SK-N-SH treated with all-trans-retinoic acid at 6 μM for 48 hours (cell line): Measurements from ENCODE around the gene C13orf42.

Experiments
- BACH2 ChIP-seq: fragments of 250-450 bp; sonication (Bioruptor Pico); IDR thresholded peaks from 2 replicates; pipeline ENCODE4 v1.9.0; 2021; ENCODE audit warnings: mild to moderate bottlenecking, borderline replicate concordance
- GLIS3 ChIP-seq: fragments of 250-450 bp; sonication (Bioruptor Pico); IDR thresholded peaks from 2 replicates; pipeline ENCODE4 v1.5.0; 2020; ENCODE audit warnings: mild to moderate bottlenecking, moderate library complexity
- RARB ChIP-seq: fragments of 250-450 bp; sonication (Bioruptor Pico); IDR thresholded peaks from 2 replicates; pipeline ENCODE4 v1.8.0; 2021; ENCODE audit warnings: mild to moderate bottlenecking, moderate library complexity
- TCF4 ChIP-seq: fragments of 250-450 bp; sonication (Bioruptor Pico); IDR thresholded peaks from 2 replicates; pipeline ENCODE4 v1.8.0; 2021; ENCODE audit warnings: mild to moderate bottlenecking, moderate library complexity, borderline replicate concordance
- ZFP3 ChIP-seq: fragments of 250-450 bp; sonication (Bioruptor Pico); IDR thresholded peaks from 2 replicates; pipeline ENCODE4 v1.5.0; 2020; ENCODE audit warnings: mild to moderate bottlenecking, moderate library complexity
- ZFP30 ChIP-seq: fragments of 450-650 bp; formaldehyde crosslinking; IDR thresholded peaks from 2 replicates; pipeline ENCODE4 v1.5.0; 2022; ENCODE audit warnings: mild to moderate bottlenecking, moderate library complexity
- ZNF70 ChIP-seq: fragments of 450-650 bp; formaldehyde crosslinking; IDR thresholded peaks from 2 replicates; pipeline ENCODE4 v1.5.0; 2020; ENCODE audit warnings: mild to moderate bottlenecking, moderate library complexity
- ZNF8 ChIP-seq: fragments of 450-650 bp; formaldehyde crosslinking; IDR thresholded peaks from 2 replicates; pipeline ENCODE4 v1.5.0; 2020; ENCODE audit warnings: mild to moderate bottlenecking, moderate library complexity
- TF ChIP-seq, protein P1 (sequence below): fragments of 250-450 bp; sonication (Bioruptor Pico); IDR thresholded peaks from 2 replicates; pipeline ENCODE4 v1.8.0; 2020; ENCODE audit warnings: mild to moderate bottlenecking, moderate library complexity, borderline replicate concordance
- TF ChIP-seq, protein P2 (sequence below): fragments of 250-450 bp; sonication (Bioruptor Pico); IDR thresholded peaks from 2 replicates; pipeline ENCODE4 v1.5.1; 2021; ENCODE audit warnings: mild to moderate bottlenecking, moderate library complexity

DNA sequence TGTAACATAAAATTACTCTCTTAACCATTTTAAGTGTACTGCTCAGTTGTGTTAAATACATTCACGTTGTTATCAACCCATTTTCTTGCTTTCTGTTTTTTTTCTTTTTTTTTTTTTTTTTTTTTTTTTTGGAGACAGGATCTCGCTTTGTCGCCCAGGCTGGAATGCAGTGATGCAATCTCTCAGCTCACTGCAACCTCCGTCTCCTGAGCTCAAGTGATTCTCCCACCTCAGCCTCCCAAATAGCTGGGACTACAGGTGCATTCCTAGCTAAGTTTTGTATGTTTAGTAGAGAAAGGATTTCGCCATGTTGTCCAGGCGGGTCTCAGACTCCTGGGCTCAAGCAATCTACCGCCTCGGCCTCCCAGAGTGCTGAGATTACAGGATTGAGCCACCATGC lies 42.5 kb upstream of the C13orf42 start:
- TF ChIP-seq, protein P1, sequence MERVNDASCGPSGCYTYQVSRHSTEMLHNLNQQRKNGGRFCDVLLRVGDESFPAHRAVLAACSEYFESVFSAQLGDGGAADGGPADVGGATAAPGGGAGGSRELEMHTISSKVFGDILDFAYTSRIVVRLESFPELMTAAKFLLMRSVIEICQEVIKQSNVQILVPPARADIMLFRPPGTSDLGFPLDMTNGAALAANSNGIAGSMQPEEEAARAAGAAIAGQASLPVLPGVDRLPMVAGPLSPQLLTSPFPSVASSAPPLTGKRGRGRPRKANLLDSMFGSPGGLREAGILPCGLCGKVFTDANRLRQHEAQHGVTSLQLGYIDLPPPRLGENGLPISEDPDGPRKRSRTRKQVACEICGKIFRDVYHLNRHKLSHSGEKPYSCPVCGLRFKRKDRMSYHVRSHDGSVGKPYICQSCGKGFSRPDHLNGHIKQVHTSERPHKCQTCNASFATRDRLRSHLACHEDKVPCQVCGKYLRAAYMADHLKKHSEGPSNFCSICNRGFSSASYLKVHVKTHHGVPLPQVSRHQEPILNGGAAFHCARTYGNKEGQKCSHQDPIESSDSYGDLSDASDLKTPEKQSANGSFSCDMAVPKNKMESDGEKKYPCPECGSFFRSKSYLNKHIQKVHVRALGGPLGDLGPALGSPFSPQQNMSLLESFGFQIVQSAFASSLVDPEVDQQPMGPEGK (CRISPR knock-in tag): no peak
- TF ChIP-seq TCF4 (CRISPR knock-in tag): no peak
- TF ChIP-seq ZNF8: no peak
- TF ChIP-seq RARB (CRISPR knock-in tag): no peak
- no peak for TF ChIP-seq ZFP30
- TF ChIP-seq ZFP3 (CRISPR knock-in tag): no peak
- TF ChIP-seq ZNF70 (CRISPR knock-in tag): no peak
- no peak for TF ChIP-seq BACH2 (CRISPR knock-in tag)
- TF ChIP-seq GLIS3: no peak
- TF ChIP-seq, protein P2, sequence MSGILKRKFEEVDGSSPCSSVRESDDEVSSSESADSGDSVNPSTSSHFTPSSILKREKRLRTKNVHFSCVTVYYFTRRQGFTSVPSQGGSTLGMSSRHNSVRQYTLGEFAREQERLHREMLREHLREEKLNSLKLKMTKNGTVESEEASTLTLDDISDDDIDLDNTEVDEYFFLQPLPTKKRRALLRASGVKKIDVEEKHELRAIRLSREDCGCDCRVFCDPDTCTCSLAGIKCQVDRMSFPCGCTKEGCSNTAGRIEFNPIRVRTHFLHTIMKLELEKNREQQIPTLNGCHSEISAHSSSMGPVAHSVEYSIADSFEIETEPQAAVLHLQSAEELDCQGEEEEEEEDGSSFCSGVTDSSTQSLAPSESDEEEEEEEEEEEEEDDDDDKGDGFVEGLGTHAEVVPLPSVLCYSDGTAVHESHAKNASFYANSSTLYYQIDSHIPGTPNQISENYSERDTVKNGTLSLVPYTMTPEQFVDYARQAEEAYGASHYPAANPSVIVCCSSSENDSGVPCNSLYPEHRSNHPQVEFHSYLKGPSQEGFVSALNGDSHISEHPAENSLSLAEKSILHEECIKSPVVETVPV (CRISPR knock-in tag): no peak
